Body of pancreas (tissue), 4 donors: ENCODE results near the gene ICE2. TPM values are rescaled to one million over a fixed set of nuclear protein-coding genes. Genes with fewer than 3 reads are reported as not detected.

Experiments used
- ATAC-seq: fragments of 150-250 bp; one replicate; pipeline ENCODE4 v1.9.1; 2016
- DNase-seq, 4 donors: peaks; one replicate each; pipeline ENCODE4 v3.0.0-alpha.2; 2019
- H3K27ac ChIP-seq, 4 donors: fragments of 200-600 bp; sonication (generic); 1 replicate in 3 of 4; 2 replicates in 1 of 4; pipeline versions ENCODE4 v1.5.1 to v1.6.1; 2016 to 2019; ENCODE audit warnings: mild to moderate bottlenecking in 1 of 4, mixed read lengths in 1 of 4, moderate library complexity in 1 of 4
- H3K27me3 ChIP-seq, 2 donors: fragments of 200-600 bp; sonication (generic); one replicate each; pipeline ENCODE4 v1.6.0; 2016; ENCODE audit warnings: mild to moderate bottlenecking in 1 of 2
- H3K36me3 ChIP-seq, 2 donors: fragments of 200-600 bp; sonication (generic); replicated peaks in 1 of 2; 2 replicates each; pipeline ENCODE4 v1.5.1; 2016; ENCODE audit warnings: low read depth in 2 of 2; ENCODE audit not compliant: insufficient read depth in 1 of 2
- H3K4me1 ChIP-seq: fragments of 200-600 bp; sonication (generic); one replicate; pipeline ENCODE4 v1.6.0; 2016
- H3K4me3 ChIP-seq, 2 donors: fragments of 200-600 bp; sonication (generic); 1 replicate in 1 of 2; 2 replicates in 1 of 2; pipeline ENCODE4 v1.5.1; 2016 to 2019
- H3K9me3 ChIP-seq, 3 donors: fragments of 200-600 bp; sonication (generic); 1 replicate in 2 of 3; 2 replicates in 1 of 3; pipeline ENCODE4 v1.5.1; 2016
- POLR2A ChIP-seq, 3 donors: fragments of 450-650 bp; IDR thresholded peaks; one replicate each; pipeline ENCODE4 v1.6.1; 2016; ENCODE audit warnings: antibody characterized with exemption in 3 of 3, mild to moderate bottlenecking in 2 of 3
- WGBS, 2 donors: methylation state at CpG; one replicate each; pipeline ENCODE4 v1.1.5; 2017; 5-methylcytosine and 5-hydroxymethylcytosine counted together
- intact Hi-C: fragments of 100-400 bp; cut with DNase I; formaldehyde crosslinking; loops from one replicate; pipeline ENCODE4 v1.15.1; 2023
- total RNA-seq, 2 donors: library from RNA; depleted of rRNA; stranded (reverse); fragments of >200 nt; gene quantifications; one replicate each; pipeline ENCODE4 v1.1.0, GENCODE V29; 2016
- TF ChIP-seq, protein P1 (sequence below), 7 experiments: fragments of 450-650 bp in 4 of 7; fragments of 200-600 bp in 3 of 7; sonication (generic) in 3 of 7; IDR thresholded peaks; one replicate each; pipeline ENCODE4 v1.5.1; 2016 to 2019; ENCODE audit warnings: antibody characterized with exemption in 7 of 7

The ICE2 gene
- total RNA-seq, 2 donors from 2014 or later: 20.1 to 24.4 TPM

DNA sequence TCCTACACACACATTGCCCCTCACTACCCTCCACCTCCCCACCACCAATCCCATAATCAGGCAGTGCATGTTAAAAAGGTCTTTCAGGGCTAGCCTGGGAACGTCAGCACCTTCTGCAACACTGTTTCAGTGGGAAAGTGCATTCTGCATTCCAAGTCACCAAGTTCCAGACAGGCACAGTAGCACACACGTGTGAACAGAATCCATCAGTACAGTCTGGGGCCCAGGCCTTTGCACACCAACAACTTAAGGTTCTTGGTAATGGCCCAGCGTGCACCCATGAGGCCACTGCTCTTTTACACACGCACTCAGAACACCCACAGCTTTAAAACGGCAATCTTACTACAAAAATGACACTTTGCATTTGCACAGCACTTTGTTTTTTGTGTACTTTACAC, 82.4 kb downstream of the ICE2 start:
- Histone ChIP-seq H3K4me1 (peaks cover 58% of the 10 kb centered on the region), H3K4me3 (peak overlapping the region in 1 of 2 donors; percentile 91), H3K36me3 (no peaks in the 10 kb centered on the region), H3K27me3 (no peaks in the 10 kb centered on the region), H3K9me3 (no peaks in the 10 kb centered on the region), H3K27ac (peak overlapping the region; percentile 83 to 98 (median 96))
- 50 to 57% methylated on average over 5 of the region's 5 CpGs for WGBS, 2 donors
- TF ChIP-seq, protein P1, sequence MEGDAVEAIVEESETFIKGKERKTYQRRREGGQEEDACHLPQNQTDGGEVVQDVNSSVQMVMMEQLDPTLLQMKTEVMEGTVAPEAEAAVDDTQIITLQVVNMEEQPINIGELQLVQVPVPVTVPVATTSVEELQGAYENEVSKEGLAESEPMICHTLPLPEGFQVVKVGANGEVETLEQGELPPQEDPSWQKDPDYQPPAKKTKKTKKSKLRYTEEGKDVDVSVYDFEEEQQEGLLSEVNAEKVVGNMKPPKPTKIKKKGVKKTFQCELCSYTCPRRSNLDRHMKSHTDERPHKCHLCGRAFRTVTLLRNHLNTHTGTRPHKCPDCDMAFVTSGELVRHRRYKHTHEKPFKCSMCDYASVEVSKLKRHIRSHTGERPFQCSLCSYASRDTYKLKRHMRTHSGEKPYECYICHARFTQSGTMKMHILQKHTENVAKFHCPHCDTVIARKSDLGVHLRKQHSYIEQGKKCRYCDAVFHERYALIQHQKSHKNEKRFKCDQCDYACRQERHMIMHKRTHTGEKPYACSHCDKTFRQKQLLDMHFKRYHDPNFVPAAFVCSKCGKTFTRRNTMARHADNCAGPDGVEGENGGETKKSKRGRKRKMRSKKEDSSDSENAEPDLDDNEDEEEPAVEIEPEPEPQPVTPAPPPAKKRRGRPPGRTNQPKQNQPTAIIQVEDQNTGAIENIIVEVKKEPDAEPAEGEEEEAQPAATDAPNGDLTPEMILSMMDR (IDR thresholded peaks at IDR 0.05): no peak
- ATAC-seq: no peak
- DNase-seq: no peak
- intact Hi-C loops: no loop called here

DNA sequence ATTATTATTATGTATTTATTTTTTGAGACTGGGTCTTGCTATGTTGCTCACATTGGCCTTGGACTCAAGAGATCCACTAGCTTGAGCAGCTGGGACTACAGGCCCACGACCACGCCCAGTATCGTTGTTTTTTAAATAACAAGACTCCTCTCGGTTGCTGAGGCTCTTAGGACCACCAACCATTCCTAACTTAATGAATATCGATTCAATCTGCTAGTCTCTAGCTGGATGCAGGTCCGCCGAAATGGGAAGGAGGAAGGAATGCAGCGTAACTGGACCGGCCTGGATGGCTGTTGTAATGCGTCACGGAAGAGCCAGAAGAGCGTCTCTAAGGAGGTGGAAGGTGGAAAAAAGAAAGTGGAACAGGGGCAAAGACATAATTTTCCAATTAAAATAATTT, 82.8 kb downstream of the ICE2 start:
- Histone ChIP-seq H3K27ac (peak overlapping the region; percentile 83 to 98 (median 96)), H3K36me3 (no peaks in the 10 kb centered on the region), H3K4me1 (peaks cover 62% of the 10 kb centered on the region), H3K27me3 (no peaks in the 10 kb centered on the region), H3K9me3 (no peaks in the 10 kb centered on the region), H3K4me3 (no peak overlapping the region)
- DNase-seq: peak in 3 of 4 donors; percentile 11 to 29 (median 16)
- intact Hi-C loops: no loop called here
- TF ChIP-seq, protein P1 (IDR thresholded peaks at IDR 0.05): no peak
- TF ChIP-seq POLR2A (IDR thresholded peaks at IDR 0.05): no peak
- 45 to 65% methylated on average over 12 of the region's 12 CpGs for WGBS, 2 donors
- no peak for ATAC-seq

DNA sequence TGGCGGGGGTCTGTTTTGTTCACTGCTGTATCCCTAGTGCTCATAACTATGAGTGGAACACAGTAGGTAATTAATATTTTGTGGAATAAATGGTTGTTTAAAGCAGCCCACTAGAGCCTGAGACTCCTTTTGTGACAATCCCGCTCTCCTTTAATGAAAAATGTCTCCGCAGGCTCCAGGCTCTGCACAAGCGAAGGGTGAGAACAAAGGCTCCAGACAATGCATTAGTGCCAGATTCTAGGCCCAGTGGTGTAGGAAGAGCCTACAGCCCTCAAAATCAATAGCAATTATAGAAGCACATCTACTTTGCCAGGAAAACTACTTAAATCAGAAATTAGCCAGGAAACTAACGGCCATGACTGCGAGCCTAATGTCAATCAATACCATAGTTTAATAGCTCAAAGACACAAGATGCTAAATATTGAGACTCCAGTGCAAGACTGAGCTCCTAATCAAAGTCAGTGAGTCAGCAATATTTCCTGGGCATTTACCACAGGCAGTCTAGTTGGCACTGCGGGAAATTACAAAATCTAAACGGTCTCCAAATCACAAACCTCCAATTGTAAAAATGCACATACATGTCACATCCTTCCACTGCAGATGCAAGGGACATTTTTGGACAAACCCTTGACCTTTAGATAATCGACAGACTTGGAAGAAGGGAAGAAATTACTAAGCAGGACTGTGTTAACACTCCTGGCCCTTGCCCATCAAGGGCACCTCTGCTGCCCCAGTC, 83.5 kb downstream of the ICE2 start:
- Histone ChIP-seq H3K4me1 (peaks cover 69% of the 10 kb centered on the region), H3K9me3 (no peaks in the 10 kb centered on the region), H3K4me3 (no peak overlapping the region), H3K36me3 (no peaks in the 10 kb centered on the region), H3K27ac (peak overlapping the region; percentile 16 to 98 (median 96)), H3K27me3 (no peaks in the 10 kb centered on the region)
- no peak for ATAC-seq
- intact Hi-C loops: no loop called here
- TF ChIP-seq, protein P1 (IDR thresholded peaks at IDR 0.05): no peak
- no peak for TF ChIP-seq POLR2A (IDR thresholded peaks at IDR 0.05)
- DNase-seq: no peak
- WGBS, 2 donors: 67 to 74% methylated on average over 9 of the region's 9 CpGs

DNA sequence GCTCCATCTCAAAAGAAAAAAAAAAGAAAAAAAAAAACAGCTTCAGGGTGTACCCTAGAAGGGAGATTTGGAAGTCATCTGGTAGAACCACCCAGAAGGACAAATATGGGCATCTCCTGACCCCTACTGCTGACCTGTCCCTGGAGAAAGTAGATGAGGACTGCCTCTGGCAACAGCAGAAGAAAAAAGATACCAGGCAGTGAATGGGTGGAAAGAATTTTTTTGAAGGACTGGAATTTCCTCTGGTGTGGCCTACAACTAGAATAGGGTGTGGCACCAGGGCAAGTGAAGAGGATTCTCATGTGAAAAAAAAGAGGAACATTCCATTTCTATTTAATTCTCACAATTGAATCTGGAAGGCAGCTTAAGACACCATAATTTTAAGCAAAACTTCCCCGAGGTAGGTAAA, 84.2 kb downstream of the ICE2 start:
- intact Hi-C loops: no loop called here
- ATAC-seq: no peak
- peaks cover 76% of the 10 kb centered on the region for H3K4me1 ChIP-seq

More for the DNA sequence above, 84.2 kb downstream of the ICE2 start:
- WGBS, 2 donors: 56 to 64% methylated on average over 1 of the region's 1 CpG
- Histone ChIP-seq H3K27ac (peak overlapping the region; percentile 16 to 98 (median 96)), H3K36me3 (no peaks in the 10 kb centered on the region), H3K27me3 (no peaks in the 10 kb centered on the region), H3K9me3 (no peaks in the 10 kb centered on the region), H3K4me3 (no peak overlapping the region)
- DNase-seq: no peak
- TF ChIP-seq, protein P1 (IDR thresholded peaks at IDR 0.05): no peak
- TF ChIP-seq POLR2A (IDR thresholded peaks at IDR 0.05): no peak
